Measurements from ENCODE around the gene TCF7L1. TPM values are rescaled to one million over a fixed set of nuclear protein-coding genes. Genes with fewer than 3 reads are reported as not detected.
"Not testable (repeated sequence)": the region's sequence is repeated elsewhere in the genome, so short reads cannot be mapped to it uniquely, and the experiment has no call there.

The TCF7L1 gene
- total RNA-seq, 2 donors from 2014 or later = 71.9 to 73.3 TPM

DNA sequence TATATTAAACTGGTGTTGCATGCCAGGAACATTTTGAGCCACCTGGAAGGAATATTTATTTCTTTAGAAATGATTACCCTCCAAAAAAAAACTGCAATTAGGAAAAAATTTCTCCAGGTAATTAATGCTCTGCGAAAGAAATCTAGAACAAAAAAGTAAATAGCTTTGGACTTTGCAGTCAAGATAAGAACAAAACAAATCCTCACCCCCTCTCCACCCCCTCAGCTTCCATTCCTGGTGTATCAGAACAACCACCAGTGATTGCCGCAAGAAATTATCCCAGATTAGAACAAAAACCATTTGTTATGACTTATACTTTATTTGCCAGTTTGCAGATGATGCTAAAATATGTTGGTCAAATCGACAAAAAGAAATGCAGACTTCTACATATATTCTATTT is 17.0 kb upstream of the TCF7L1 start:
- no peak for DNase-seq
- Histone ChIP-seq H3K9ac (ENCODE audit: extremely low read depth, low read length, poor library complexity, severe bottlenecking) (no peak overlapping the region), H3K9me3 (ENCODE audit: control insufficient read depth, low read length) (no peaks in the 10 kb centered on the region), H3K36me3 (ENCODE audit: control insufficient read depth, insufficient read depth, low read length) (no peaks in the 10 kb centered on the region), H3K4me3 (ENCODE audit: low read length) (no peak overlapping the region), H3K27me3 (ENCODE audit: control insufficient read depth, insufficient read depth, low read length, poor library complexity, severe bottlenecking) (no peaks in the 10 kb centered on the region), H3K27ac (ENCODE audit: low read depth, low read length) (no peak overlapping the region), H3K4me1 (ENCODE audit: control insufficient read depth, insufficient read depth, low read length) (no peaks in the 10 kb centered on the region)
- 100% methylated on average over 2 of the region's 3 CpGs; no CpG with 5 or more reads in 1 of the 2 experiments for WGBS, 2 experiments (ENCODE audit: insufficient coverage in 1 of 2, insufficient read length in 1 of 2)
- Mint-ChIP-seq H3K4me3 (no peak overlapping the region), H3K4me1 (no peaks in the 10 kb centered on the region), H3K36me3 (ENCODE audit: low read depth) (no peaks in the 10 kb centered on the region), H3K9me3 (no peaks in the 10 kb centered on the region), H3K27me3 (ENCODE audit: insufficient read depth) (peaks cover 71% of the 10 kb centered on the region), H3K27ac (no peak overlapping the region)
- TF ChIP-seq CTCF (conservative IDR thresholded peaks at IDR 0.05) = no peak

DNA sequence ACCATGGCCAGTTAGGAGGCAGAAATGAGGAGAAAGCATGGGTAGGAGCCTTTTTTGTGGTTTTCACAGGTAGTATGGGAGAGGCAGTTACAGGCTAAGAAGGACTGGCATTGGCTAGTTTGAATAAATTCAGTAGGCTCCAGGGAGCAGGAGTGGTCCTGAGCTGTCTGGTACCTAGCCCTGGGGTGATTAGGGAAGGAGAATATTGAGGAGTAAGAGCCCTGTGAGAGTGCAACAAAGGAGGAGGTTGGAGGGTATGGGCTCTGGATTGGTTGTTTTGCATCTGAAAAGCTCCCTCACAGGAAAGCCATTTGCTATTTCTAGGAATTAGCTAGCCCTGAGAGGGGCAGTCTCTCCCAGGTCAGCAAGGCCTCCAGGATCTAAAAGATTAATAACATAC is 13.3 kb upstream of the TCF7L1 start:
- no peaks in the 10 kb centered on the region for H3K4me1 ChIP-seq (ENCODE audit: control insufficient read depth, insufficient read depth, low read length)
- no peak overlapping the region for H3K27ac Mint-ChIP-seq
- H3K4me3 ChIP-seq (ENCODE audit: low read length) = no peak overlapping the region
- no peaks in the 10 kb centered on the region for H3K4me1 Mint-ChIP-seq
- no peaks in the 10 kb centered on the region for H3K9me3 Mint-ChIP-seq
- no peak for TF ChIP-seq CTCF (conservative IDR thresholded peaks at IDR 0.05)
- H3K9ac ChIP-seq (ENCODE audit: extremely low read depth, low read length, poor library complexity, severe bottlenecking) = no peak overlapping the region
- no peak overlapping the region for H3K4me3 Mint-ChIP-seq
- H3K27me3 ChIP-seq (ENCODE audit: control insufficient read depth, insufficient read depth, low read length, poor library complexity, severe bottlenecking) = no peaks in the 10 kb centered on the region
- H3K9me3 ChIP-seq (ENCODE audit: control insufficient read depth, low read length) = no peaks in the 10 kb centered on the region
- no peaks in the 10 kb centered on the region for H3K36me3 ChIP-seq (ENCODE audit: control insufficient read depth, insufficient read depth, low read length)
- H3K36me3 Mint-ChIP-seq (ENCODE audit: low read depth) = no peaks in the 10 kb centered on the region
- peaks cover 47% of the 10 kb centered on the region for H3K27me3 Mint-ChIP-seq (ENCODE audit: insufficient read depth)
- peak; percentile 84 for DNase-seq
- H3K27ac ChIP-seq (ENCODE audit: low read depth, low read length) = peak overlapping the region; percentile 38

DNA sequence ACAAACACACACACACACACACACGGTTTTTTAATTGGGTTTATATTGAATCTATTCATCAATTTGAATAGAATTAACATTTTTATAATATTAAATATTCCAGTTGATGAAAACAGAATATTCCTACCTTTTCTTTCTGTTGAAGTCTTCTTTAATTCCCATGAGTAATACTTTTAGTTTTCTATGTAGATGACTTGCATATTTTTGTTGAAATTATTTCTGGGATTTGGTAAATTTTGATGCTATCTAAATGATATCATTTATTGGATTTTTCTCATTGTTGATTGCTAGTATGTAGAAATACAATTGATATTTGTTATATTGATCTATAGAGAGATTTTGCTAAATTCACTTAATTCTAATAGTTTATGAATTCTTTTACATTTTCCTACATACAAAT is 12.8 kb upstream of the TCF7L1 start:
- TF ChIP-seq CTCF (conservative IDR thresholded peaks at IDR 0.05) = no peak
- Histone ChIP-seq H3K4me1 (ENCODE audit: control insufficient read depth, insufficient read depth, low read length) (no peaks in the 10 kb centered on the region), H3K4me3 (ENCODE audit: low read length) (no peak overlapping the region), H3K27me3 (ENCODE audit: control insufficient read depth, insufficient read depth, low read length, poor library complexity, severe bottlenecking) (no peaks in the 10 kb centered on the region), H3K36me3 (ENCODE audit: control insufficient read depth, insufficient read depth, low read length) (no peaks in the 10 kb centered on the region), H3K9ac (ENCODE audit: extremely low read depth, low read length, poor library complexity, severe bottlenecking) (no peak overlapping the region), H3K9me3 (ENCODE audit: control insufficient read depth, low read length) (no peaks in the 10 kb centered on the region), H3K27ac (ENCODE audit: low read depth, low read length) (no peak overlapping the region)
- no peaks in the 10 kb centered on the region for H3K9me3 Mint-ChIP-seq
- H3K36me3 Mint-ChIP-seq (ENCODE audit: low read depth) = no peaks in the 10 kb centered on the region
- H3K27ac Mint-ChIP-seq = no peak overlapping the region
- H3K27me3 Mint-ChIP-seq (ENCODE audit: insufficient read depth) = peaks cover 44% of the 10 kb centered on the region
- H3K4me3 Mint-ChIP-seq = no peak overlapping the region
- H3K4me1 Mint-ChIP-seq = no peaks in the 10 kb centered on the region
- WGBS, 2 experiments (ENCODE audit: insufficient coverage in 1 of 2, insufficient read length in 1 of 2) = no CpG with 5 or more reads among the region's 1 CpG
- DNase-seq = no peak

- DNase-seq = not testable (repeated sequence)
Measured at GRCh38 chr2:85126462-85126861, 6.7 kb upstream of the TCF7L1 start.

More at GRCh38 chr2:85126462-85126861, 6.7 kb upstream of the TCF7L1 start:
- H3K4me3 Mint-ChIP-seq; H3K36me3 Mint-ChIP-seq (ENCODE audit: low read depth); H3K9me3 ChIP-seq (ENCODE audit: control insufficient read depth, low read length); H3K9me3 Mint-ChIP-seq; H3K4me3 ChIP-seq (ENCODE audit: low read length); H3K4me1 ChIP-seq (ENCODE audit: control insufficient read depth, insufficient read depth, low read length); H3K36me3 ChIP-seq (ENCODE audit: control insufficient read depth, insufficient read depth, low read length); H3K4me1 Mint-ChIP-seq; H3K27me3 ChIP-seq (ENCODE audit: control insufficient read depth, insufficient read depth, low read length, poor library complexity, severe bottlenecking); H3K27ac ChIP-seq (ENCODE audit: low read depth, low read length); H3K27ac Mint-ChIP-seq; H3K9ac ChIP-seq (ENCODE audit: extremely low read depth, low read length, poor library complexity, severe bottlenecking): not testable (repeated sequence)
- H3K27me3 Mint-ChIP-seq (ENCODE audit: insufficient read depth) = peaks cover 11% of the 10 kb centered on the region
- WGBS, 2 experiments (ENCODE audit: insufficient coverage in 1 of 2, insufficient read length in 1 of 2) = 88 to 100% methylated on average over 3 to 5 of the region's 5 CpGs

Measured in endodermal cell (in vitro differentiated cells).